ENCODE results near the gene CHL1.

Gene CHL1

GRCh38 chr3:256501-256900 lies 59.9 kb downstream of the CHL1 start:
- H3K27me3 ChIP-seq (ENCODE audit: control insufficient read depth, insufficient read depth, low read length), result no peaks in the 10 kb centered on the region
- H3K4me1 ChIP-seq (ENCODE audit: control insufficient read depth, insufficient read depth, low read length), result no peaks in the 10 kb centered on the region
- no peak overlapping the region for H3K4me3 ChIP-seq (ENCODE audit: low read length)
- peaks cover 12% of the 10 kb centered on the region for H3K9me3 ChIP-seq (ENCODE audit: control insufficient read depth, insufficient read depth, low read length)
- WGBS (ENCODE audit: insufficient coverage, insufficient read length), result no CpG with 5 or more reads among the region's 3 CpGs
- DNase-seq (ENCODE audit: low read depth, low spot score), result no peak
- H3K36me3 ChIP-seq (ENCODE audit: control insufficient read depth, insufficient read depth, low read length), result no peaks in the 10 kb centered on the region
- H3K27ac ChIP-seq (ENCODE audit: low read length), result no peak overlapping the region

GRCh38 chr3:257826-258225 lies 61.3 kb downstream of the CHL1 start:
- H3K9me3 ChIP-seq (ENCODE audit: control insufficient read depth, insufficient read depth, low read length), result peaks cover 14% of the 10 kb centered on the region
- H3K27ac ChIP-seq (ENCODE audit: low read length), result no peak overlapping the region
- H3K36me3 ChIP-seq (ENCODE audit: control insufficient read depth, insufficient read depth, low read length), result no peaks in the 10 kb centered on the region
- H3K27me3 ChIP-seq (ENCODE audit: control insufficient read depth, insufficient read depth, low read length), result no peaks in the 10 kb centered on the region
- no peak overlapping the region for H3K4me3 ChIP-seq (ENCODE audit: low read length)
- H3K4me1 ChIP-seq (ENCODE audit: control insufficient read depth, insufficient read depth, low read length), result no peaks in the 10 kb centered on the region
- no peak for DNase-seq (ENCODE audit: low read depth, low spot score)
- no CpG with 5 or more reads among the region's 6 CpGs for WGBS (ENCODE audit: insufficient coverage, insufficient read length)

- Histone ChIP-seq H3K4me3 (ENCODE audit: low read length) (no peak overlapping the region), H3K9me3 (ENCODE audit: control insufficient read depth, insufficient read depth, low read length) (peaks cover 10% of the 10 kb centered on the region), H3K27ac (ENCODE audit: low read length) (no peak overlapping the region), H3K4me1 (ENCODE audit: control insufficient read depth, insufficient read depth, low read length) (no peaks in the 10 kb centered on the region), H3K36me3 (ENCODE audit: control insufficient read depth, insufficient read depth, low read length) (no peaks in the 10 kb centered on the region), H3K27me3 (ENCODE audit: control insufficient read depth, insufficient read depth, low read length) (no peaks in the 10 kb centered on the region)
- no CpG with 5 or more reads among the region's 2 CpGs for WGBS (ENCODE audit: insufficient coverage, insufficient read length)
- DNase-seq (ENCODE audit: low read depth, low spot score), result no peak
Observed at GRCh38 chr3:260898-261297, 64.3 kb downstream of the CHL1 start.

- DNase-seq (ENCODE audit: low read depth, low spot score), result no peak
- Histone ChIP-seq H3K27ac (ENCODE audit: low read length) (no peak overlapping the region), H3K4me3 (ENCODE audit: low read length) (no peak overlapping the region), H3K36me3 (ENCODE audit: control insufficient read depth, insufficient read depth, low read length) (no peaks in the 10 kb centered on the region), H3K4me1 (ENCODE audit: control insufficient read depth, insufficient read depth, low read length) (no peaks in the 10 kb centered on the region), H3K27me3 (ENCODE audit: control insufficient read depth, insufficient read depth, low read length) (no peaks in the 10 kb centered on the region), H3K9me3 (ENCODE audit: control insufficient read depth, insufficient read depth, low read length) (peaks cover 7% of the 10 kb centered on the region)
- no CpG with 5 or more reads among the region's 4 CpGs for WGBS (ENCODE audit: insufficient coverage, insufficient read length)
Observed at GRCh38 chr3:263393-263792, 66.8 kb downstream of the CHL1 start.

GRCh38 chr3:264394-265156 lies 68.0 kb downstream of the CHL1 start:
- H3K4me1 ChIP-seq (ENCODE audit: control insufficient read depth, insufficient read depth, low read length), result no peaks in the 10 kb centered on the region
- H3K4me3 ChIP-seq (ENCODE audit: low read length), result no peak overlapping the region
- H3K27me3 ChIP-seq (ENCODE audit: control insufficient read depth, insufficient read depth, low read length), result no peaks in the 10 kb centered on the region
- H3K27ac ChIP-seq (ENCODE audit: low read length), result no peak overlapping the region
- no CpG with 5 or more reads among the region's 9 CpGs for WGBS (ENCODE audit: insufficient coverage, insufficient read length)
- peaks cover 5% of the 10 kb centered on the region for H3K9me3 ChIP-seq (ENCODE audit: control insufficient read depth, insufficient read depth, low read length)
- no peak for DNase-seq (ENCODE audit: low read depth, low spot score)
- H3K36me3 ChIP-seq (ENCODE audit: control insufficient read depth, insufficient read depth, low read length), result no peaks in the 10 kb centered on the region

GRCh38 chr3:267101-267500 lies 70.5 kb downstream of the CHL1 start:
- H3K27ac ChIP-seq (ENCODE audit: low read length), result no peak overlapping the region
- DNase-seq (ENCODE audit: low read depth, low spot score), result no peak
- H3K27me3 ChIP-seq (ENCODE audit: control insufficient read depth, insufficient read depth, low read length), result no peaks in the 10 kb centered on the region
- no peaks in the 10 kb centered on the region for H3K36me3 ChIP-seq (ENCODE audit: control insufficient read depth, insufficient read depth, low read length)
- WGBS (ENCODE audit: insufficient coverage, insufficient read length), result no CpG with 5 or more reads among the region's 1 CpG
- H3K4me3 ChIP-seq (ENCODE audit: low read length), result no peak overlapping the region
- peaks cover 7% of the 10 kb centered on the region; the same call in 1 of the 2 replicates for H3K9me3 ChIP-seq (ENCODE audit: control insufficient read depth, insufficient read depth, low read length)
- H3K4me1 ChIP-seq (ENCODE audit: control insufficient read depth, insufficient read depth, low read length), result no peaks in the 10 kb centered on the region

GRCh38 chr3:270688-271087 lies 74.1 kb downstream of the CHL1 start:
- H3K9me3 ChIP-seq (ENCODE audit: control insufficient read depth, insufficient read depth, low read length), result peaks cover 13% of the 10 kb centered on the region
- DNase-seq (ENCODE audit: low read depth, low spot score), result no peak
- H3K27me3 ChIP-seq (ENCODE audit: control insufficient read depth, insufficient read depth, low read length), result no peaks in the 10 kb centered on the region
- H3K36me3 ChIP-seq (ENCODE audit: control insufficient read depth, insufficient read depth, low read length), result no peaks in the 10 kb centered on the region
- H3K27ac ChIP-seq (ENCODE audit: low read length), result no peak overlapping the region
- no peaks in the 10 kb centered on the region for H3K4me1 ChIP-seq (ENCODE audit: control insufficient read depth, insufficient read depth, low read length)
- no CpG with 5 or more reads among the region's 2 CpGs for WGBS (ENCODE audit: insufficient coverage, insufficient read length)
- no peak overlapping the region for H3K4me3 ChIP-seq (ENCODE audit: low read length)

GRCh38 chr3:274927-275326 lies 78.4 kb downstream of the CHL1 start:
- H3K27ac ChIP-seq (ENCODE audit: low read length), result no peak overlapping the region
- DNase-seq (ENCODE audit: low read depth, low spot score), result no peak
- no peaks in the 10 kb centered on the region for H3K36me3 ChIP-seq (ENCODE audit: control insufficient read depth, insufficient read depth, low read length)
- no peaks in the 10 kb centered on the region for H3K4me1 ChIP-seq (ENCODE audit: control insufficient read depth, insufficient read depth, low read length)
- H3K4me3 ChIP-seq (ENCODE audit: low read length), result no peak overlapping the region
- no peaks in the 10 kb centered on the region for H3K27me3 ChIP-seq (ENCODE audit: control insufficient read depth, insufficient read depth, low read length)
- no CpG with 5 or more reads among the region's 2 CpGs for WGBS (ENCODE audit: insufficient coverage, insufficient read length)
- peaks cover 15% of the 10 kb centered on the region for H3K9me3 ChIP-seq (ENCODE audit: control insufficient read depth, insufficient read depth, low read length)

GRCh38 chr3:277873-278272 lies 81.3 kb downstream of the CHL1 start:
- no peak overlapping the region for H3K27ac ChIP-seq (ENCODE audit: low read length)
- H3K9me3 ChIP-seq (ENCODE audit: control insufficient read depth, insufficient read depth, low read length), result peaks cover 12% of the 10 kb centered on the region

GRCh38 chr3:278300-279064 lies 81.9 kb downstream of the CHL1 start:
- Histone ChIP-seq H3K27ac (ENCODE audit: low read length) (no peak overlapping the region), H3K9me3 (ENCODE audit: control insufficient read depth, insufficient read depth, low read length) (peaks cover 9% of the 10 kb centered on the region), H3K36me3 (ENCODE audit: control insufficient read depth, insufficient read depth, low read length) (no peaks in the 10 kb centered on the region), H3K4me3 (ENCODE audit: low read length) (no peak overlapping the region), H3K4me1 (ENCODE audit: control insufficient read depth, insufficient read depth, low read length) (no peaks in the 10 kb centered on the region), H3K27me3 (ENCODE audit: control insufficient read depth, insufficient read depth, low read length) (no peaks in the 10 kb centered on the region)
- no CpG with 5 or more reads among the region's 12 CpGs for WGBS (ENCODE audit: insufficient coverage, insufficient read length)
- no peak for DNase-seq (ENCODE audit: low read depth, low spot score)

More at GRCh38 chr3:277873-278272, 81.3 kb downstream of the CHL1 start:
- DNase-seq (ENCODE audit: low read depth, low spot score), result no peak
- no peaks in the 10 kb centered on the region for H3K4me1 ChIP-seq (ENCODE audit: control insufficient read depth, insufficient read depth, low read length)
- H3K27me3 ChIP-seq (ENCODE audit: control insufficient read depth, insufficient read depth, low read length), result no peaks in the 10 kb centered on the region
- no peaks in the 10 kb centered on the region for H3K36me3 ChIP-seq (ENCODE audit: control insufficient read depth, insufficient read depth, low read length)
- no peak overlapping the region for H3K4me3 ChIP-seq (ENCODE audit: low read length)
- WGBS (ENCODE audit: insufficient coverage, insufficient read length), result no CpG with 5 or more reads among the region's 1 CpG
